Esophagus squamous epithelium (tissue), 5 donors: ENCODE data around the gene TNN. TPM values are rescaled to one million over a fixed set of nuclear protein-coding genes. Genes with fewer than 3 reads are reported as not detected.

Experiments used
- DNase-seq: peaks from one replicate; lab custom pipeline; 2025; lab: John Stamatoyannopoulos, UW
- H3K27ac ChIP-seq, 4 donors: fragments of 200-600 bp; sonication (generic); one replicate each; pipeline ENCODE4 v1.5.1; 2016 to 2019; ENCODE audit warnings: mild to moderate bottlenecking in 1 of 4
- H3K27me3 ChIP-seq, 4 donors: fragments of 200-600 bp; sonication (generic); 1 replicate in 3 of 4; 2 replicates in 1 of 4; pipeline versions ENCODE4 v1.5.1 to v1.6.0; 2017 to 2021; ENCODE audit warnings: antibody characterized with exemption in 1 of 4
- H3K36me3 ChIP-seq, 3 donors: fragments of 200-600 bp; sonication (generic); one replicate each; pipeline ENCODE4 v1.5.1; 2016 to 2019
- H3K4me1 ChIP-seq, 3 donors: fragments of 200-600 bp; sonication (generic); one replicate each; pipeline ENCODE4 v1.5.1; 2017 to 2019
- H3K4me3 ChIP-seq, 4 donors: fragments of 200-600 bp; sonication (generic); 1 replicate in 3 of 4; 2 replicates in 1 of 4; pipeline ENCODE4 v1.5.1; 2016 to 2019; ENCODE audit warnings: mild to moderate bottlenecking in 2 of 4, moderate library complexity in 1 of 4
- H3K9me3 ChIP-seq, 3 donors: fragments of 200-600 bp; sonication (generic); one replicate each; pipeline ENCODE4 v1.5.1; 2016 to 2019
- CTCF ChIP-seq, 6 experiments: fragments of 450-650 bp in 4 of 6; fragments of 200-600 bp in 2 of 6; sonication (generic) in 2 of 6; IDR thresholded peaks; one replicate each; pipeline ENCODE4 v1.5.1; 2016 to 2019; ENCODE audit warnings: antibody characterized with exemption in 6 of 6, mild to moderate bottlenecking in 4 of 6, moderate library complexity in 4 of 6
- POLR2A ChIP-seq, 4 donors: fragments of 450-650 bp; IDR thresholded peaks; one replicate each; pipeline ENCODE4 v1.6.1; 2017; ENCODE audit warnings: antibody characterized with exemption in 4 of 4, mild to moderate bottlenecking in 4 of 4, moderate library complexity in 3 of 4
- WGBS, 2 donors: methylation state at CpG; one replicate each; pipeline ENCODE4 v1.1.5; 2018; 5-methylcytosine and 5-hydroxymethylcytosine counted together
- intact Hi-C: fragments of 100-400 bp; cut with DNase I; formaldehyde crosslinking; loops from one replicate; pipeline ENCODE4 v1.15.0; 2022
- total RNA-seq, 4 donors: library from RNA; depleted of rRNA; stranded (reverse); fragments of >200 nt; gene quantifications; one replicate each; pipeline ENCODE4 v1.1.0, GENCODE V29; 2016
- donor health status: DM: yes; HTN: yes; CAD: no.

The TNN gene
- total RNA-seq, 4 donors from 2014 or later: under 0.01 to 0.09 TPM; not detected in 2

- Histone ChIP-seq H3K27me3 (no peaks in the 10 kb centered on the region), H3K27ac (no peak overlapping the region), H3K4me1 (peaks cover 0 to 39% (median 21%) of the 10 kb centered on the region in 3 donors), H3K9me3 (no peaks in the 10 kb centered on the region), H3K4me3 (no peak overlapping the region), H3K36me3 (no peaks in the 10 kb centered on the region)
- no peak for TF ChIP-seq POLR2A (IDR thresholded peaks at IDR 0.05)
- intact Hi-C loops: no loop called here
- DNase-seq: no peak
- WGBS, 2 donors: 78 to 87% methylated on average over 4 to 6 of the region's 6 CpGs
Measured at GRCh38 chr1:175133673-175134435, 66.2 kb downstream of the TNN start.

- Histone ChIP-seq H3K27ac (no peak overlapping the region), H3K4me1 (peaks cover 0 to 32% (median 21%) of the 10 kb centered on the region in 3 donors), H3K27me3 (no peaks in the 10 kb centered on the region), H3K4me3 (no peak overlapping the region), H3K36me3 (no peaks in the 10 kb centered on the region), H3K9me3 (no peaks in the 10 kb centered on the region)
- TF ChIP-seq CTCF (IDR thresholded peaks at IDR 0.05) (no peak), POLR2A (IDR thresholded peaks at IDR 0.05) (no peak)
- no peak for DNase-seq
- intact Hi-C loops: no loop called here
- 56 to 70% methylated on average over 1 of the region's 1 CpG for WGBS, 2 donors
Measured at GRCh38 chr1:175134500-175134899, 66.9 kb downstream of the TNN start.

- no peak overlapping the region for H3K4me3 ChIP-seq
- DNase-seq: no peak
- TF ChIP-seq POLR2A (IDR thresholded peaks at IDR 0.05) (no peak), CTCF (IDR thresholded peaks at IDR 0.05) (no peak)
- no peaks in the 10 kb centered on the region for H3K27me3 ChIP-seq
- 75% methylated on average over 3 of the region's 3 CpGs for WGBS, 2 donors
- intact Hi-C loops: no loop called here
- H3K4me1 ChIP-seq: peaks cover 0 to 15% (median 10%) of the 10 kb centered on the region in 3 donors
- no peak overlapping the region for H3K27ac ChIP-seq
- H3K36me3 ChIP-seq: no peaks in the 10 kb centered on the region
- H3K9me3 ChIP-seq: no peaks in the 10 kb centered on the region
Measured at GRCh38 chr1:175136246-175136645, 68.6 kb downstream of the TNN start.

GRCh38 chr1:175137369-175137768, 69.7 kb downstream of the TNN start:
- no peak overlapping the region for H3K4me3 ChIP-seq
- no peaks in the 10 kb centered on the region for H3K36me3 ChIP-seq
- H3K27ac ChIP-seq: no peak overlapping the region
- peaks cover 0 to 10% (median 4%) of the 10 kb centered on the region in 3 donors for H3K4me1 ChIP-seq
- no peaks in the 10 kb centered on the region for H3K9me3 ChIP-seq
- intact Hi-C loops: no loop called here
- no peaks in the 10 kb centered on the region for H3K27me3 ChIP-seq
- 84 to 100% methylated on average over 1 of the region's 1 CpG for WGBS, 2 donors
- TF ChIP-seq POLR2A (IDR thresholded peaks at IDR 0.05) (no peak), CTCF (IDR thresholded peaks at IDR 0.05) (no peak)
- DNase-seq: no peak

GRCh38 chr1:175138579-175138978, 70.9 kb downstream of the TNN start:
- H3K36me3 ChIP-seq: no peaks in the 10 kb centered on the region
- no peak for DNase-seq
- H3K9me3 ChIP-seq: no peaks in the 10 kb centered on the region
- intact Hi-C loops: no loop called here
- 40 to 63% methylated on average over 2 of the region's 2 CpGs for WGBS, 2 donors
- TF ChIP-seq POLR2A (IDR thresholded peaks at IDR 0.05) (no peak), CTCF (IDR thresholded peaks at IDR 0.05) (no peak)
- no peaks in the 10 kb centered on the region for H3K27me3 ChIP-seq
- no peak overlapping the region for H3K4me3 ChIP-seq
- H3K4me1 ChIP-seq: peaks cover 0 to 1% (median 0%) of the 10 kb centered on the region in 3 donors
- H3K27ac ChIP-seq: no peak overlapping the region
